PC-9 (cell line): ENCODE results near the gene CADM1.

Source experiments
- EZH2 ChIP-seq: fragments of 200-600 bp; sonication (generic); IDR thresholded peaks from 2 replicates; pipeline ENCODE4 v1.8.0; 2017; ENCODE audit warnings: antibody characterized with exemption, low read depth
- TF ChIP-seq, protein P1 (sequence below): fragments of 200-600 bp; sonication (generic); conservative IDR thresholded peaks from 2 replicates; pipeline ENCODE4 v1.6.1; 2017; ENCODE audit warnings: mixed run types, antibody characterized with exemption, mild to moderate bottlenecking, moderate library complexity

DNA sequence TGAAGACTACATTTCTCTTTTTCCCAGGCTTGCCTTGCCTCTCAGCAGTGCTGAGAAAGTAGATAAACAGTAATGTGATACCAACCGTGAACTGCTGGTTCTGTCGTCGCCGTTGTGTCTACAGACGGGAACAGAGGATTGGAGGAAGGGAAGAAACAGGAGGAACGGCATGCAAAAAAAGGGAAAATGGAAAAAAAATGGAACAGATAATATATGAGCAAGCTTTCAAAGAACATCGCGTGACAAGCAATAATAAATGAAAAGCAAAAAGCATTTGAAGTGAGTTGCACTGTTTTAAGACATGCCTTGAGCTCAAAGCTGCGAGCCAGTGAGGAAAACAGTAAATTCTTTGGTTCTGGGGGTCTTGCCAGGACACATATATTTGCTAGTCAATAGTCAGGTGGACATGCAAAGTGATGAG is 305.9 kb downstream of the CADM1 start:
- no peak for TF ChIP-seq EZH2
- TF ChIP-seq, protein P1, sequence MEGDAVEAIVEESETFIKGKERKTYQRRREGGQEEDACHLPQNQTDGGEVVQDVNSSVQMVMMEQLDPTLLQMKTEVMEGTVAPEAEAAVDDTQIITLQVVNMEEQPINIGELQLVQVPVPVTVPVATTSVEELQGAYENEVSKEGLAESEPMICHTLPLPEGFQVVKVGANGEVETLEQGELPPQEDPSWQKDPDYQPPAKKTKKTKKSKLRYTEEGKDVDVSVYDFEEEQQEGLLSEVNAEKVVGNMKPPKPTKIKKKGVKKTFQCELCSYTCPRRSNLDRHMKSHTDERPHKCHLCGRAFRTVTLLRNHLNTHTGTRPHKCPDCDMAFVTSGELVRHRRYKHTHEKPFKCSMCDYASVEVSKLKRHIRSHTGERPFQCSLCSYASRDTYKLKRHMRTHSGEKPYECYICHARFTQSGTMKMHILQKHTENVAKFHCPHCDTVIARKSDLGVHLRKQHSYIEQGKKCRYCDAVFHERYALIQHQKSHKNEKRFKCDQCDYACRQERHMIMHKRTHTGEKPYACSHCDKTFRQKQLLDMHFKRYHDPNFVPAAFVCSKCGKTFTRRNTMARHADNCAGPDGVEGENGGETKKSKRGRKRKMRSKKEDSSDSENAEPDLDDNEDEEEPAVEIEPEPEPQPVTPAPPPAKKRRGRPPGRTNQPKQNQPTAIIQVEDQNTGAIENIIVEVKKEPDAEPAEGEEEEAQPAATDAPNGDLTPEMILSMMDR: no peak
